NT2/D1 (cell line): ENCODE data around the gene PCSK4.

Source experiments
- SUZ12 ChIP-seq: IDR thresholded peaks from 2 replicates; pipeline ENCODE4 v1.6.1; 2011; ENCODE audit not compliant: insufficient read length, insufficient read depth; ENCODE audit errors: extremely low read depth
- YY1 ChIP-seq: IDR thresholded peaks from 2 replicates; pipeline ENCODE4 v1.6.1; 2011; ENCODE audit not compliant: insufficient read length, insufficient read depth
- ZNF274 ChIP-seq: IDR thresholded peaks from 2 replicates; pipeline ENCODE4 v1.6.1; 2011; ENCODE audit warnings: mild to moderate bottlenecking, low read depth, low read length

DNA sequence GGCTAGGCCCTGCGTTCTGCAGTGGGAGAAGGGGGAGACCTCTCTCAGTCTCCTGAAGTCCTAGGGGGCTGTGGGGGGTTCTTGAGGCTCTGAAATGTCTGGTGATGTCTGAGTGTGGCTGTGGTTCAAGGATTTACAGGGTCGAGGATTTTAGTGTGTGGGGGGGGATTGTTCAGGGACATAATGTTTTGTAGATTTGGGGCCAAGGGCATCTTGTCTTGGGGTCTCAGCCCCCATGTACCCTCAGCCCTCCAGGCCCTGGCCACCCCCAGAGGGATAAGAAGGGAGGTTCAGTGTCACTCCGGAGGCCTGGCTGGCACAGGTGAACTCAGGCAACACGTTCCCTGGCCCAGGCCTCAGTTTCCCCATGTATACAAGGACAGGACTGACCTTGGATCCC is 42.6 kb downstream of the PCSK4 start:
- TF ChIP-seq YY1 (no peak), SUZ12 (no peak), ZNF274 (no peak)
